Naive B cell (primary cell): ENCODE results near the gene RFESD. TPM values are rescaled to one million over a fixed set of nuclear protein-coding genes. Genes with fewer than 3 reads are reported as not detected.
"Not testable (repeated sequence)": the region's sequence is repeated elsewhere in the genome, so short reads cannot be mapped to it uniquely, and the experiment has no call there.

ENCODE experiments used
- ATAC-seq, 2 donors: fragments of 150-1000 bp; cut with Tn5 transposase; 2 replicates each; pipeline ENCODE4 v1.10.0; 2021; ENCODE audit warnings: low read depth in 2 of 2, mild to moderate bottlenecking in 2 of 2, moderate library complexity in 2 of 2
- DNase-seq: peaks from one replicate; pipeline ENCODE4 v3.0.0; 2022
- H3K27ac Mint-ChIP-seq, 6 donors: one replicate each; pipeline ENCODE4 v1.8.0; 2020 to 2022; ENCODE audit warnings: mild to moderate bottlenecking in 6 of 6, mixed read lengths in 6 of 6, moderate library complexity in 5 of 6, inconsistent platforms in 2 of 6
- H3K27me3 Mint-ChIP-seq, 3 donors: one replicate each; pipeline ENCODE4 v1.8.0; 2021 to 2022; ENCODE audit warnings: mixed read lengths in 3 of 3, mild to moderate bottlenecking in 1 of 3
- H3K36me3 Mint-ChIP-seq, 2 donors: one replicate each; pipeline ENCODE4 v1.8.0; 2020 to 2022; ENCODE audit warnings: mixed read lengths in 2 of 2, inconsistent platforms in 1 of 2, mild to moderate bottlenecking in 1 of 2
- H3K4me1 Mint-ChIP-seq, 3 donors: one replicate each; pipeline ENCODE4 v1.8.0; 2020 to 2022; ENCODE audit warnings: mixed read lengths in 3 of 3, inconsistent platforms in 1 of 3, mild to moderate bottlenecking in 1 of 3, moderate library complexity in 1 of 3
- H3K4me3 Mint-ChIP-seq, 8 donors: one replicate each; pipeline ENCODE4 v1.8.0; 2020 to 2022; ENCODE audit warnings: mild to moderate bottlenecking in 8 of 8, mixed read lengths in 8 of 8, moderate library complexity in 8 of 8, inconsistent platforms in 2 of 8
- H3K9me3 Mint-ChIP-seq, 7 donors: one replicate each; pipeline ENCODE4 v1.8.0; 2020 to 2022; ENCODE audit warnings: mixed read lengths in 7 of 7, mild to moderate bottlenecking in 5 of 7, inconsistent platforms in 2 of 7, moderate library complexity in 1 of 7
- polyA plus RNA-seq, 6 donors: library from polyadenylated mRNA; unstranded; fragments of 300-500 nt; fragmentation: Illumina TruSeq; gene quantifications; one replicate each; pipeline ENCODE4 v1.2.3, GENCODE V29; 2021; ENCODE audit warnings: low read depth in 6 of 6

RFESD gene
- polyA plus RNA-seq, 6 donors from 2014 or later, result 3.9 to 5.9 (median 5.5) TPM; not detected in 1

DNA sequence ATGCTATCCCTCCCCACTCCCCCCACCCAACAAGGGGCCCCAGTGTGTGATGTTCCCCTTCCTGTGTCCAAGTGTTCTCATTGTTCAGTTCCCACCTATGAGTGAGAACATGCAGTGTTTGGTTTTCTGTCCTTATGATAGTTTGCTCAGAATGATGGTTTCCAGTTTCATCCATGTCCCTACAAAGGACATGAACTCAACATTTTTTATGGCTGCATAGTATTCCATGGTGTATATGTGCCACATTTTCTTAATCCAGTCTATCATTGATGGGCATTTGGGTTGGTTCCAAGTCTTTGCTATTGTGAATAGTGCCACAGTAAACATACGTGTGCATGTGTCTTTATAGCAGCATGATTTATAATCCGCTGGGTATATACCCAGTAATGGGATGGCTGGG is 13.6 kb upstream of the RFESD start:
- H3K27ac Mint-ChIP-seq, ATAC-seq, H3K27me3 Mint-ChIP-seq, H3K36me3 Mint-ChIP-seq, H3K4me3 Mint-ChIP-seq, DNase-seq: not testable (repeated sequence)
- Mint-ChIP-seq H3K9me3 (peaks cover 0 to 10% (median 9%) of the 10 kb centered on the region in 7 donors), H3K4me1 (peaks cover 10 to 15% (median 13%) of the 10 kb centered on the region in 3 donors)

DNA sequence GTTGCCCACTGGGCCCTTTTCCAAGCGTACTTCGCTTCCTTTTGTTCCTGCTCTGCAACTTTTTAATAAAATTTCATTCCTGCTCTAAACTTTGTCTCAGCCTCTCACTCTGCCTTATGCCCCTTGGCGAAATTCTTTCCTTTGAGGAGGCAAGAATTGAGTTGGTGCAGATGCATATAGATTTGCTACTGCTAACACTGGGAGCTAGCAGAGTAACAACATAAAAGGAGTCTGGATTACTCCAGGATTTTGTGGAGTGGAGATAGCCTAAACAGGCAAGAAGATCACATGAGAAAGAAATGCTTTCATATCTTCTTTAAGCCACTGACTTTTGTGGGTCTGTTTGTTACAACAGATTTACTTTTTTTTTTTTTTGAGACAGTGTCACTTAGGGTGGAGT is 12.9 kb upstream of the RFESD start:
- Mint-ChIP-seq H3K27ac (peak overlapping the region in 1 of 6 donors; percentile 74), H3K4me3 (no peak overlapping the region)

DNA sequence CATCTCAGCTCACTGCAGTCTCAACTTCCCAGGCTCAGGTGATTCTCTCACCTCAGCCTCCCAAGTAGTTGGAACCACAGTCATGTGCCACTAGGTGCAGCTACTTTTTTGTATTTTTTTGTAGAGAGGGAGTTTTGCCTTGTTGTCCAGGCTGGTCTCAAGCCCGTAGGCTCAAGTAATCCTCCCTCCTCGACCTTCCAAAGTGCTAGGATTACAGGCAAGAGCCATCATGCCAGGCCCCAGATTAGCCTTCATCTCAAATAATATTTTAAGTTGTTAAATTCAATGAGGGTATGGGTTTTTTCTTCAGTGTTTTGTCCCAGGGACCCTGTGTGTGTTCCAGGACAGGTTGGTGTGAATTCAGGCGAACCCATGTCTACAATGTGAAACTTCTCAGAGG is 12.5 kb upstream of the RFESD start:
- Mint-ChIP-seq H3K9me3 (peaks cover 0 to 10% (median 9%) of the 10 kb centered on the region in 7 donors), H3K36me3 (peaks cover 0 to 5% of the 10 kb centered on the region in 2 donors)

More for the DNA sequence above, 12.9 kb upstream of the RFESD start:
- ATAC-seq (no peak), DNase-seq (no peak)
- Mint-ChIP-seq H3K27me3 (peaks cover 3 to 6% (median 4%) of the 10 kb centered on the region in 3 donors), H3K4me1 (peaks cover 10 to 15% (median 13%) of the 10 kb centered on the region in 3 donors), H3K9me3 (peaks cover 0 to 10% (median 9%) of the 10 kb centered on the region in 7 donors), H3K36me3 (peaks cover 0 to 5% of the 10 kb centered on the region in 2 donors)

DNA sequence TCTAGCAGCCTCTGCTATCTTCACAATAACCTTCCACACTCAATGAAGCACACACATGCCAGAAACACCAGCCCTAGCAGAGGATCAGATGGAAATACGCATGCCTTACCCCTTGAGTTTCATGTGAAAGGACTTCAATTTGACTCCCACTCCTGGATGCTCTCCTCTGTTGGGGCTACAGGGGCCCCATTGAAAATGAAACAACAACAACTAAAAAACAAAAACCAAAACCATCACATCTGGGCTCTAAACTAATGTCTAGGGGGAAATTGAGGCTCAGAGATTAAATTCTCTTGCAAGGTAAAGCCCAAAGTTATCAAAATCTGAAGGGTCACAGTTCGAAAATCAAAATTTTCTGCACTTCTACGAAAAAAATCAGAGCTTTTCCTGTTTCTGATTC is 7.9 kb upstream of the RFESD start:
- Mint-ChIP-seq H3K4me3 (no peak overlapping the region), H3K27ac (no peak overlapping the region), H3K4me1 (no peaks in the 10 kb centered on the region), H3K27me3 (peaks cover 4 to 11% (median 10%) of the 10 kb centered on the region in 3 donors), H3K9me3 (peaks cover 0 to 1% (median 0%) of the 10 kb centered on the region in 7 donors), H3K36me3 (no peaks in the 10 kb centered on the region)
- DNase-seq (no peak), ATAC-seq (no peak)

More for the DNA sequence above, 12.5 kb upstream of the RFESD start:
- peaks cover 10 to 15% (median 13%) of the 10 kb centered on the region in 3 donors for H3K4me1 Mint-ChIP-seq
- ATAC-seq (no peak), DNase-seq (no peak)
- peaks cover 4 to 10% (median 5%) of the 10 kb centered on the region in 3 donors for H3K27me3 Mint-ChIP-seq
- no peak overlapping the region for H3K4me3 Mint-ChIP-seq
- peak overlapping the region in 1 of 6 donors; percentile 74 for H3K27ac Mint-ChIP-seq

DNA sequence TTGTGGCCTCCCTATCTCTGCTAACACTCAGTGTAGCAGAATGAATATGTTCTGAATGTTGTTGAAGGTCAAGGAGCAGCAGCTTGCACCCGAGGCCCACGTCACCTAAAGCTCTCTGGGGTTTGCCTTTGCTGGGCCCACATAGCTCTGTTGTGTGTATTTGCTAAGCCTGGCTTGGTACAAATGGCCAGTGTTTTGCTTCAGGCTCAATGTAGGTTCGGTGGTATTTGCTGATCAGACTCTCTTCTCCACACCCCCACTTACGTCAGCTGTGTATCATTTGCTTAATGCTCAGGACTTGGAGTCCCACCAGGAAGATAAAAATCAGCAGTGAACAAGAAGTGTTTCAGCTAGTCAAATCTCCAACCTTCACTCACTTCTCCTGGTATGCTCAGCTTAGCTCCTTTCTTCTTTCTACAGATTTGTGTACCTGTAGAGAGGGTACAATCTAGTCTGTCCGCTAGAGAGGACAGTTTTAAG is 4.8 kb upstream of the RFESD start:
- peaks cover 6 to 15% (median 8%) of the 10 kb centered on the region in 3 donors for H3K4me1 Mint-ChIP-seq
- no peak for DNase-seq
- ATAC-seq, result no peak
- no peak overlapping the region for H3K4me3 Mint-ChIP-seq
- H3K27me3 Mint-ChIP-seq, result peaks cover 4 to 11% (median 10%) of the 10 kb centered on the region in 3 donors
- H3K36me3 Mint-ChIP-seq, result no peaks in the 10 kb centered on the region
- H3K9me3 Mint-ChIP-seq, result no peaks in the 10 kb centered on the region
- H3K27ac Mint-ChIP-seq, result no peak overlapping the region

DNA sequence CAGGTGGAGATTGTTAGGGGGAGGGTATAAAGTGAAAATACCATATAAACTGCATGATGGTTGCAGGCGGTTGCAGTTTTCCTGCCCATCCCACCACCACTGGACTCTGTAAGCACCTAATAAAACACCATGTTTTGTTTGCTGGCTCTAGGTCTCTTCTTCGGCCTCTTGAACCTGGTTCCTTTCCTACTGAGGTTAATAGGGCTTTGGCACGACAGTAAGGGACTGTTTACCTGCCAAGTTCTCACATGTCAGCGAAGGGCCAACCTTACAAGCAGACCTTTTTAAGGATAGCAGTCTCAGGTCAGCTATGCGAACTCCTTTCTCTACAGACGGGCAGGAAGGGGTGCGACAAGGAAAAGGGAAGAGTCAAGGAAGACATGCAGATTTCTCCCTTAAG is 3.4 kb upstream of the RFESD start:
- Mint-ChIP-seq H3K27ac (no peak overlapping the region), H3K4me3 (peak overlapping the region in 1 of 8 donors; percentile 42), H3K36me3 (no peaks in the 10 kb centered on the region), H3K9me3 (no peaks in the 10 kb centered on the region), H3K4me1 (peaks cover 6 to 18% (median 8%) of the 10 kb centered on the region in 3 donors), H3K27me3 (peaks cover 4 to 10% (median 10%) of the 10 kb centered on the region in 3 donors)
- DNase-seq (no peak), ATAC-seq (no peak)

DNA sequence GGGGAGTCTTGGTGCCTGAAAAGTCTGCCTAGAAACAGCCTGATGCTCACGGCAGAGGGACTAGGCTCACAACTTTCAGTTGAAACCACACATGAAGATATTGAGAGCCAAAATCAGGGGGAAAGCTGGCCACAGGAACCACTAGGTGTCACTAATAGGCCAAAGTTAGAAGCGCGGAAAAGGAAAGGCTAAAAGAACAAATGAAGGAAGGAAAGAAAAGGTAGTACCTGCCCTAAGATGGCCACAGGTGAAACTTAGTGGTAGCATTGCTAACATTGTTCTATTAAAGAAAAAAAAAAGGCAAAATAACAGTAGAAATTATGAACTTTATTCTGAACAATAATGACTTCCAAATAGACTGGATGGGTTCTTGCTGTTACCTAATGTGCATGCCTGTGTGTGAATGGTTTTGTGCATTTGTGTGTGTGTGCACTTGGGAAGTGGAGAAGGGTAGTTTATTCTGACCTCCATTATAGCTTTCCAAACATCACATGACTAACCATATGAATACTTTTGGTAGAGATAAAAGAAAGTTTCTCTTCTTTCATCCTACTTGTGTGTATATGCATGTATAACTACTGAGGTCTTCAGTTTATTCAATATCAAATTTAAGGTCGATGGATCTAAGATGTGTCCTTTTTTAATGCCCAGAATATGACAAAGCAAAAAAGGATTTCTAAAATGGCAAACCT is 2.1 kb upstream of the RFESD start:
- Mint-ChIP-seq H3K4me1 (peaks cover 6 to 18% (median 8%) of the 10 kb centered on the region in 3 donors), H3K4me3 (peak overlapping the region in 2 of 8 donors; percentile 0 to 73), H3K9me3 (no peaks in the 10 kb centered on the region), H3K27ac (peak overlapping the region in 5 of 6 donors; percentile 9 to 84 (median 80)), H3K36me3 (no peaks in the 10 kb centered on the region), H3K27me3 (peaks cover 0 to 2% (median 0%) of the 10 kb centered on the region in 3 donors)
- DNase-seq (peak; percentile 46), ATAC-seq (peak; percentile 29 to 31)

DNA sequence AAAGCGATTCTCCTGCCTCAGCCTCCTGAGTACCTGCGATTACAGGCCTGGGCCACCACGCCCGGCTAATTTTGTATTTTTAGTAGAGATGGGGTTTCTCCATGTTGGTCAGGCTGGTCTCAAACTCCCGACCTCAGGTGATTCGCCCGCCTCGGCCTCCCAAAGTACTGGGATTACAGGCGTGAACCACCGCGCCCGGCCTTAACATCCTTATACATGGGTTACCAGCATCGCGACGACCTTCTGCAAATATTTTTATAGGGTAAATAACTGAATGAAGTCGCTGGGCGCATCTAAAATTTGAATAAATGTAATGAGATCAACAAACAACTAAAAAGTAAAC is 380 bp upstream of the RFESD start:
- Mint-ChIP-seq H3K4me3 (peak overlapping the region; percentile 80 to 94 (median 92)), H3K4me1 (peaks cover 6 to 18% (median 8%) of the 10 kb centered on the region in 3 donors), H3K27ac (peak overlapping the region in 4 of 6 donors; percentile 83 to 97 (median 96))
- H3K36me3 Mint-ChIP-seq, ATAC-seq, H3K27me3 Mint-ChIP-seq, H3K9me3 Mint-ChIP-seq, DNase-seq: not testable (repeated sequence)

DNA sequence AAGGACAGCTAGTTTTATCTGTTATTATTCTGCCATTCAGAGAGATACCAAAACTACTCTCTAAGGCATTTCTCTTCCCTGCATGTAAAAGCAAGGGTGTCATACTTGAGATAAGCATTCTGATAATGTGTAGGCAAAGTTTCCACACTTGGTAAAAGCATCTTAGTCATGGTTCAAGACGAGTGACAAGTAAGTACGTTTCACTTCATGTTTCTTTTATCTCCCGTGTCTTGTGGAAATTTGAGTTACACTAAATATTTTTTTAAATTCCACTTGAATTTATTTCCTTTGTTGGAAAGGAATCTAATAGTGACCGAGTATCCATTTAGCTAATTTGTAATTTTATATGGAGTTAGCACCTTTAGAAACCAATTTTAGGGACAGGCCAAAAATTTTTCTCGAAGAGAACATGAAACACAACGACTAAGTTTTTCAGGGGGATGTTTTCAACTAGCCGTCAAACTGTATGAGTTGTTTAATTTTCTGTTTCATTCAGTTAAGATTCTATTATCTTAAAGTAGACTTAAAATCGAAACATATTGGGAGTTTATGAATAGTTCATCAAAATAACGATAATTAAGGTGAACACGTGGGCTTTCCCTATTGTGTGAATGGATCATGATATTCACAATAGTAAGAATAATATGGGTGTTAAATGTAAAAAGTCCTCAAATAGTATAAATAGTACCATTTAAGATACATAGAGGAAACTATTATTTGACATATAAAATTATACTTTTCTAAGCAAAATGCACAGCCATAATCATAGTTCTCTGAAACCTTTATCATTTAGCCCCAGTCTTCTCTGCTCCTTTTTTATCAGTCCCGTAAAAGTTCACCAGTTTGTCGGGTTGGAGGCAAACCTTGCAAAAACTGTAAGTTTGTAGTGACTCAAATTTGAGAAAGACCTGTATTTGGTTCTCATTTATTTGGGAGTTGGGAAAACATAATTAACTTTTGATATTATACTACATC is 1.6 kb downstream of the RFESD start:
- no peak overlapping the region for H3K27ac Mint-ChIP-seq
- peaks cover 6 to 18% (median 8%) of the 10 kb centered on the region in 3 donors for H3K4me1 Mint-ChIP-seq

DNA sequence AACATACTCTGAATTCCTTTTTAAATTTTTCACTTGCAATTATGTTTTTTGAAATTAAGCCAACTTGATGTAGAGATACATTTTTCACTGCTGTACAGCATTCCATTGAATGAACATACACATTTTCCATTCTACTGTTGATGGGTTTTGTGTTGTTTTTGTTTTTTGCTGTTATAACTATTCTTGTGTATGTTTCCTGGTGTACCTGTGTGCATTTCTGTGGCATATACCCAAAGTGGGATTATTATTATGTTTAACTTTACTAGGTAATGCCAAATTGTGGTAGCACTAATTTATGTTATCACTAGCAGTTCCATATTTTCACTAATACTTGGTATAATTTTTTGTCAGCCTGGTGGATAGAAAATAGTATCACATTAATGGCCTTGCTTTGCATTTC is 2.7 kb downstream of the RFESD start:
- H3K9me3 Mint-ChIP-seq, result no peaks in the 10 kb centered on the region
- peak overlapping the region in 1 of 8 donors; percentile 66 for H3K4me3 Mint-ChIP-seq
- no peaks in the 10 kb centered on the region for H3K27me3 Mint-ChIP-seq
- no peak overlapping the region for H3K27ac Mint-ChIP-seq
- H3K36me3 Mint-ChIP-seq, result peaks cover 7 to 10% of the 10 kb centered on the region in 2 donors
- peaks cover 3 to 15% (median 5%) of the 10 kb centered on the region in 3 donors for H3K4me1 Mint-ChIP-seq
- no peak for ATAC-seq
- DNase-seq, result no peak

More for the DNA sequence above, 1.6 kb downstream of the RFESD start:
- no peak for DNase-seq
- ATAC-seq, result no peak
- no peaks in the 10 kb centered on the region for H3K27me3 Mint-ChIP-seq
- H3K9me3 Mint-ChIP-seq, result no peaks in the 10 kb centered on the region
- peaks cover 6 to 10% of the 10 kb centered on the region in 2 donors for H3K36me3 Mint-ChIP-seq
- peak overlapping the region in 4 of 8 donors; percentile 23 to 93 (median 46) for H3K4me3 Mint-ChIP-seq

DNA sequence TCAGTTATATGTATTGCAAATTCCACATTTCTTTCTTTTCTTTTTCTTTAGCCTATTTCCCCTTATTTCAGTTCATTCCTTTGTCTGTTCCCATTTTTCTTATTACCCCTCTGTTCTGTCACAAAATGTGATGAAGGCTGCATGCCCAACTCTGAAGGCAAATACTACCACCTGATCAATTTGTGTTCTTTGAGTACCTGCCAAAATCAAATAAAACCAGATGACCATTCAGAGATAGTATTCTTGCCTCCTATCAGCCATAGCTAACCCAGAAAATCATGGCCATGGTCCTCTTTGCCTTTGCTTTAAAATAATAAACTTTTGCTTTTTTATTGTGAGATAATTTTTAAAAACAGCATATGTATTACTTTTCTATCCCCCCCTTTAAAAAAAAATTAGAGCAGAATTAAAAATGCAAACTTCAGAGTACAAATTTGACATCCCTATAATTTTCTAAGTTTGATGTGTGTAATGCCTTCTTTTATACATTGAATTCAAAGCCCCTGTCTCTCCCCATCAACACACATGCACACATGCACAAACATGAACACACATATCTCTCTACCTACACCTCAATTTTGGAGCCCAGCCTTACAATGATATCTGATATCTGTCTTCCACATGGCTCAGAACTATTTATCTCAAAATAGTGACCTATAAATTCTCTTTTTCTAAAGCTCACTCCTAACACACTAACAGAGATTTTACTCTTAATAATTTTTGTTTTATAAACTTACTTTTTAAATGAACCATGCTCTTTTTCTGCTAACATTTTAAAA is 3.5 kb downstream of the RFESD start:
- peak overlapping the region in 1 of 8 donors; percentile 66 for H3K4me3 Mint-ChIP-seq
- DNase-seq (no peak), ATAC-seq (no peak)
- peak overlapping the region in 1 of 6 donors; percentile 4 for H3K27ac Mint-ChIP-seq
- no peaks in the 10 kb centered on the region for H3K27me3 Mint-ChIP-seq
- H3K9me3 Mint-ChIP-seq, result no peaks in the 10 kb centered on the region
- peaks cover 7 to 10% of the 10 kb centered on the region in 2 donors for H3K36me3 Mint-ChIP-seq
- H3K4me1 Mint-ChIP-seq, result peaks cover 0 to 13% (median 0%) of the 10 kb centered on the region in 3 donors

DNA sequence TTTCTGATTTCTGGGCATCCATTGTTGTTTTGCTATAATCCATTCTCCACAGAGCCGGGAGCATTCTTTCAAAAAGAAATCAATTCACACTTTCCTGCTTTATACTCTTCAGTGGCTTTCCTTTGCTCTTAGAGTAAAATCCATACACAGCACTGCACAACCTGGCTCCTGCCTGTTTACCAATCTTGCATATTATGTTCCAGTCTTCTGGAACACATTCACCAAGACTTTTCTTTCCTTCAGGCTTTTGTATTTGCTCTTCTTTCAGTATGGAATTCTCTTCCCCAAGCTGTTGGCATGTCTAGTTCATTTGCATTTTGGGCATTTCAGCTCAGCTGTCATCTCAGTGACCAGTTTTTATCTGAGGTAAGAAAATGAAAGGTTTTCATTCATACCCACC is 6.3 kb downstream of the RFESD start:
- Mint-ChIP-seq H3K36me3 (peaks cover 7 to 10% of the 10 kb centered on the region in 2 donors), H3K4me3 (no peak overlapping the region), H3K4me1 (no peaks in the 10 kb centered on the region), H3K9me3 (no peaks in the 10 kb centered on the region), H3K27me3 (no peaks in the 10 kb centered on the region), H3K27ac (no peak overlapping the region)
- ATAC-seq (no peak), DNase-seq (no peak)
